ENCODE data around the gene S100A14. TPM values are rescaled to one million over a fixed set of nuclear protein-coding genes. Genes with fewer than 3 reads are reported as not detected.
A peak's percentile ranks its signal among the peaks of the same experiment; 100 is the strongest.

S100A14 gene
- total and polyA plus RNA-seq, 2 of the 13 experiments (the other 11 are each of a cell fraction or from before 2014, with no cell fraction given) = 1.4 to 7.7 TPM

GRCh38 chr1:153627715-153628626 lies 11.8 kb upstream of the S100A14 start, which contains the start of gene S100A1 (continued):
- TF ChIP-seq ZNF274 (CRISPR knock-in tag; IDR thresholded peaks at IDR 0.05) (no peak), RFXANK (CRISPR knock-in tag; IDR thresholded peaks at IDR 0.05) (no peak), MBNL3 (CRISPR knock-in tag; conservative IDR thresholded peaks at IDR 0.05) (no peak), NFE2L2 (IDR thresholded peaks at IDR 0.05; ENCODE audit: low read length) (no peak), TCF12 (IDR thresholded peaks at IDR 0.05) (no peak), TCF12 (CRISPR knock-in tag; IDR thresholded peaks at IDR 0.05) (no peak), BATF2 (CRISPR knock-in tag; IDR thresholded peaks at IDR 0.05) (no peak), SKI (IDR thresholded peaks at IDR 0.05; ENCODE audit: partially characterized antibody) (no peak), MEIS2 (CRISPR knock-in tag; IDR thresholded peaks at IDR 0.05) (no peak; the same call in 1 of the 2 replicates), MLLT10 (CRISPR knock-in tag; IDR thresholded peaks at IDR 0.05) (no peak), ZNF207 (IDR thresholded peaks at IDR 0.05; ENCODE audit: borderline replicate concordance) (no peak), ZFX (CRISPR knock-in tag; IDR thresholded peaks at IDR 0.05; ENCODE audit: low read depth) (peak; percentile 54; the same call in 1 of the 2 replicates), MTA3 (CRISPR knock-in tag; IDR thresholded peaks at IDR 0.05) (no peak), STAT5B (CRISPR knock-in tag; IDR thresholded peaks at IDR 0.05) (no peak), YEATS4 (CRISPR knock-in tag; IDR thresholded peaks at IDR 0.05; ENCODE audit: borderline replicate concordance) (no peak), ZBTB3 (CRISPR knock-in tag; IDR thresholded peaks at IDR 0.05; ENCODE audit: borderline replicate concordance, low read depth) (no peak), ZNF839 (CRISPR knock-in tag; IDR thresholded peaks at IDR 0.05; ENCODE audit: borderline replicate concordance) (no peak), ZFAT (CRISPR knock-in tag; conservative IDR thresholded peaks at IDR 0.05) (no peak), ZNF652 (CRISPR knock-in tag; IDR thresholded peaks at IDR 0.05; ENCODE audit: borderline replicate concordance, low read depth) (no peak), KLF16 (CRISPR knock-in tag; IDR thresholded peaks at IDR 0.05) (0 out of 4 replicates have a peak, but pooled peaks of 1 of the 2 experiments have one; percentile 19), ZNF383 (CRISPR knock-in tag; IDR thresholded peaks at IDR 0.05; ENCODE audit: borderline replicate concordance) (no peak), SETDB1 (CRISPR knock-in tag; IDR thresholded peaks at IDR 0.05; ENCODE audit: borderline replicate concordance) (no peak), GFI1 (CRISPR knock-in tag; IDR thresholded peaks at IDR 0.05; ENCODE audit: borderline replicate concordance) (no peak; the same call in 1 of the 2 replicates), ZBTB4 (CRISPR knock-in tag; IDR thresholded peaks at IDR 0.05; ENCODE audit: borderline replicate concordance) (no peak), TCF7L2 (IDR thresholded peaks at IDR 0.05; ENCODE audit: low read depth, low read length) (no peak)
- TF ChIP-seq, protein P1, sequence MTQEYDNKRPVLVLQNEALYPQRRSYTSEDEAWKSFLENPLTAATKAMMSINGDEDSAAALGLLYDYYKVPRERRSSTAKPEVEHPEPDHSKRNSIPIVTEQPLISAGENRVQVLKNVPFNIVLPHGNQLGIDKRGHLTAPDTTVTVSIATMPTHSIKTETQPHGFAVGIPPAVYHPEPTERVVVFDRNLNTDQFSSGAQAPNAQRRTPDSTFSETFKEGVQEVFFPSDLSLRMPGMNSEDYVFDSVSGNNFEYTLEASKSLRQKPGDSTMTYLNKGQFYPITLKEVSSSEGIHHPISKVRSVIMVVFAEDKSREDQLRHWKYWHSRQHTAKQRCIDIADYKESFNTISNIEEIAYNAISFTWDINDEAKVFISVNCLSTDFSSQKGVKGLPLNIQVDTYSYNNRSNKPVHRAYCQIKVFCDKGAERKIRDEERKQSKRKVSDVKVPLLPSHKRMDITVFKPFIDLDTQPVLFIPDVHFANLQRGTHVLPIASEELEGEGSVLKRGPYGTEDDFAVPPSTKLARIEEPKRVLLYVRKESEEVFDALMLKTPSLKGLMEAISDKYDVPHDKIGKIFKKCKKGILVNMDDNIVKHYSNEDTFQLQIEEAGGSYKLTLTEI (CRISPR knock-in tag; conservative IDR thresholded peaks at IDR 0.05) = no peak

All from HepG2 (cell line).